ENCODE measurements around the gene VRK3. TPM values are rescaled to one million over a fixed set of nuclear protein-coding genes. Genes with fewer than 3 reads are reported as not detected.

VRK3 gene
- total and polyA plus RNA-seq, 2 of the 4 experiments (the other 2 are of a cell fraction), result 28.7 to 35.8 TPM

GRCh38 chr19:50005428-50005827 lies 19.7 kb downstream of the VRK3 start:
- no peak overlapping the region for H2BK15ac ChIP-seq (ENCODE audit: low read depth, low read length)
- intact Hi-C loops (cut with micrococcal nuclease), result no loop called here
- H2AK9ac ChIP-seq (replicated peaks; ENCODE audit: low read depth, low read length, poor library complexity), result no peak overlapping the region
- H3K4ac ChIP-seq (ENCODE audit: low read depth, low read length), result no peak overlapping the region
- H3K79me1 ChIP-seq (ENCODE audit: low read depth in 1 of 2, low read length in 2 of 2), result peaks cover 19 to 52% of the 10 kb centered on the region in 2 experiments
- H3K18ac ChIP-seq (ENCODE audit: low read depth, low read length), result no peak overlapping the region
- no peak overlapping the region for H2BK20ac ChIP-seq (ENCODE audit: low read depth, low read length)
- no peak overlapping the region for H4K91ac ChIP-seq (ENCODE audit: insufficient read depth, low read depth, low read length)
- ChIA-PET CTCF (no interaction called here), POLR2A (ENCODE audit: unreplicated experiment) (interaction anchor here (0.6 kb wide), 1 partner anchor 129 kb away, joined by 4 read pairs; no protein-coding TSS in a partner anchor)
- peaks cover 64% of the 10 kb centered on the region for H3K36me3 ChIP-seq (ENCODE audit: control insufficient read depth, insufficient read depth, low read length)
- in situ Hi-C loops (cut with MboI; ENCODE audit: low sequenced_read_pairs), result no loop called here
- H2AFZ ChIP-seq (replicated peaks; ENCODE audit: low read length, poor library complexity), result no peak overlapping the region
- dilution Hi-C loops (cut with HindIII; ENCODE audit: low sequenced_read_pairs, unreplicated experiment), result no loop called here
- no peak overlapping the region for H4K8ac ChIP-seq (ENCODE audit: low read depth in 2 of 2, low read length in 2 of 2)
- no peak for ATAC-seq (ENCODE audit: low read depth)
- H4K20me1 ChIP-seq (ENCODE audit: insufficient read depth, low read length), result peaks cover 24% of the 10 kb centered on the region
- no peak overlapping the region for H2BK5ac ChIP-seq (ENCODE audit: low read depth, low read length, poor library complexity, severe bottlenecking)
- no peak overlapping the region for H3K4me2 ChIP-seq (ENCODE audit: low read depth, low read length)
- no peak overlapping the region for H3K23ac ChIP-seq (ENCODE audit: low read depth, low read length)
- no peak for TF ChIP-seq SMC3 (IDR thresholded peaks at IDR 0.05; ENCODE audit: low read depth, low read length)
- no peak for TF ChIP-seq RCOR1 (IDR thresholded peaks at IDR 0.05; ENCODE audit: insufficient replicate concordance, low read length)
- TF ChIP-seq USF2 (IDR thresholded peaks at IDR 0.05; ENCODE audit: low read depth, low read length), result no peak
- TF ChIP-seq ELK1 (IDR thresholded peaks at IDR 0.05; ENCODE audit: borderline replicate concordance, low read depth, low read length), result no peak
- no peak for TF ChIP-seq CTCF (conservative IDR thresholded peaks at IDR 0.05; ENCODE audit: low read depth, low read length)
- TF ChIP-seq NFE2L2 (IDR thresholded peaks at IDR 0.05; ENCODE audit: low read depth, low read length), result no peak
- no peak for TF ChIP-seq MAFK (IDR thresholded peaks at IDR 0.05; ENCODE audit: low read depth, low read length)
- TF ChIP-seq RFX5 (IDR thresholded peaks at IDR 0.05; ENCODE audit: low read depth, low read length), result no peak
- no peak for TF ChIP-seq MXI1 (IDR thresholded peaks at IDR 0.05; ENCODE audit: borderline replicate concordance, low read depth, low read length)
- TF ChIP-seq CEBPB (IDR thresholded peaks at IDR 0.05; ENCODE audit: low read depth, low read length), result no peak
- no peak for TF ChIP-seq BHLHE40 (IDR thresholded peaks at IDR 0.05; ENCODE audit: low read depth, low read length)
- no peak for TF ChIP-seq CHD1 (IDR thresholded peaks at IDR 0.05; ENCODE audit: low read depth, low read length)
- no peak for TF ChIP-seq MAZ (IDR thresholded peaks at IDR 0.05; ENCODE audit: borderline replicate concordance, low read depth, low read length)
- no peak for TF ChIP-seq POLR2A (IDR thresholded peaks at IDR 0.05; ENCODE audit: low read depth, low read length)
- no peak for TF ChIP-seq RAD21 (IDR thresholded peaks at IDR 0.05; ENCODE audit: low read length)
- no TSS peak for BruUV-seq (replicated peaks)
- no peak overlapping the region for H4K5ac ChIP-seq (ENCODE audit: low read depth, low read length)
- no peak overlapping the region for H3K4me3 ChIP-seq (ENCODE audit: insufficient read depth, low read depth, low read length)
- no peak for DNase-seq
- no peak overlapping the region for H2BK120ac ChIP-seq (ENCODE audit: low read depth, low read length)
- WGBS, 2 experiments (ENCODE audit: extremely low coverage in 2 of 2, insufficient read length in 1 of 2), result 100% methylated on average over 5 of the region's 12 CpGs; no CpG with 5 or more reads in 1 of the 2 experiments
- H3K9ac ChIP-seq (ENCODE audit: low read depth, low read length), result no peak overlapping the region
- H2AK5ac ChIP-seq (ENCODE audit: low read depth, low read length), result 0 out of 2 replicates have a peak overlapping the region, but pooled peaks have one; percentile 35
- peaks cover 22% of the 10 kb centered on the region for H3K9me1 ChIP-seq (ENCODE audit: insufficient read depth, low read length)
- H3K14ac ChIP-seq (replicated peaks; ENCODE audit: low read depth, low read length), result no peak overlapping the region; the same call in 1 of the 2 replicates
- no peak overlapping the region for H3K27ac ChIP-seq (ENCODE audit: insufficient read depth, low read length)
- H3K4me1 ChIP-seq (ENCODE audit: control insufficient read depth, insufficient read depth, low read length), result peaks cover 10% of the 10 kb centered on the region
- no peaks in the 10 kb centered on the region for H3K27me3 ChIP-seq (ENCODE audit: control insufficient read depth, insufficient read depth, low read length)
- no peak overlapping the region for H3K56ac ChIP-seq (ENCODE audit: extremely low read depth, insufficient read depth, low read length)
- H3K9me3 ChIP-seq (ENCODE audit: control insufficient read depth, insufficient read depth, low read length), result no peaks in the 10 kb centered on the region

Measured in IMR-90 (cell line).